Thyroid gland (tissue), 4 donors: ENCODE data around the gene HLCS. TPM values are rescaled to one million over a fixed set of nuclear protein-coding genes. Genes with fewer than 3 reads are reported as not detected.

Experiments used
- DNase-seq, 2 donors: peaks; one replicate each; pipeline ENCODE4 v3.0.0-alpha.2; 2019
- H3K27ac ChIP-seq, 3 donors: fragments of 200-600 bp; sonication (generic); 1 replicate in 2 of 3; 2 replicates in 1 of 3; pipeline ENCODE4 v1.5.1; 2016 to 2019; ENCODE audit warnings: mild to moderate bottlenecking in 1 of 3, moderate library complexity in 1 of 3
- H3K27me3 ChIP-seq: fragments of 200-600 bp; sonication (generic); one replicate; pipeline ENCODE4 v1.5.1; 2019
- H3K36me3 ChIP-seq, 2 donors: fragments of 200-600 bp; sonication (generic); one replicate each; pipeline ENCODE4 v1.5.1; 2016 to 2019
- H3K4me1 ChIP-seq, 2 donors: fragments of 200-600 bp; sonication (generic); one replicate each; pipeline ENCODE4 v1.5.1; 2017 to 2019
- H3K4me3 ChIP-seq, 3 donors: fragments of 200-600 bp; sonication (generic); replicated peaks in 1 of 3; 1 replicate in 2 of 3; 2 replicates in 1 of 3; pipeline ENCODE4 v1.5.1; 2016; ENCODE audit warnings: mild to moderate bottlenecking in 1 of 3
- H3K9me3 ChIP-seq: fragments of 200-600 bp; sonication (generic); one replicate; pipeline ENCODE4 v1.5.1; 2017
- POLR2A ChIP-seq, 2 donors: fragments of 450-650 bp; IDR thresholded peaks; one replicate each; pipeline ENCODE4 v1.6.1; 2017; ENCODE audit warnings: antibody characterized with exemption in 2 of 2, mild to moderate bottlenecking in 2 of 2, moderate library complexity in 1 of 2
- WGBS, 2 donors: methylation state at CpG; one replicate each; pipeline ENCODE4 v1.1.5; 2017; 5-methylcytosine and 5-hydroxymethylcytosine counted together
- intact Hi-C: fragments of 100-400 bp; cut with DNase I; formaldehyde crosslinking; loops from one replicate; pipeline ENCODE4 v1.15.1; 2023
- total RNA-seq, 4 donors: library from RNA; depleted of rRNA; stranded (reverse); fragments of >200 nt; gene quantifications; one replicate each; pipeline ENCODE4 v1.2.3, GENCODE V29; 2016
- TF ChIP-seq, protein P1 (sequence below), 6 experiments: fragments of 200-600 bp in 3 of 6; fragments of 450-650 bp in 3 of 6; sonication (generic) in 3 of 6; IDR thresholded peaks; one replicate each; pipeline ENCODE4 v1.5.1; 2016 to 2019; ENCODE audit warnings: antibody characterized with exemption in 6 of 6, mild to moderate bottlenecking in 2 of 6, inconsistent platforms in 1 of 6, moderate library complexity in 1 of 6

HLCS gene
- total RNA-seq, 4 donors from 2014 or later = 34.2 to 70.7 (median 43.4) TPM

- no peak for DNase-seq
- no peaks in the 10 kb centered on the region for H3K27me3 ChIP-seq
- no peaks in the 10 kb centered on the region for H3K36me3 ChIP-seq
- no peaks in the 10 kb centered on the region for H3K9me3 ChIP-seq
- WGBS, 2 donors = 96% methylated on average over 8 of the region's 8 CpGs
- peaks cover 0 to 5% of the 10 kb centered on the region in 2 donors for H3K4me1 ChIP-seq
- H3K4me3 ChIP-seq = no peak overlapping the region
- intact Hi-C loops = no loop called here
- no peak overlapping the region for H3K27ac ChIP-seq
- TF ChIP-seq, protein P1, sequence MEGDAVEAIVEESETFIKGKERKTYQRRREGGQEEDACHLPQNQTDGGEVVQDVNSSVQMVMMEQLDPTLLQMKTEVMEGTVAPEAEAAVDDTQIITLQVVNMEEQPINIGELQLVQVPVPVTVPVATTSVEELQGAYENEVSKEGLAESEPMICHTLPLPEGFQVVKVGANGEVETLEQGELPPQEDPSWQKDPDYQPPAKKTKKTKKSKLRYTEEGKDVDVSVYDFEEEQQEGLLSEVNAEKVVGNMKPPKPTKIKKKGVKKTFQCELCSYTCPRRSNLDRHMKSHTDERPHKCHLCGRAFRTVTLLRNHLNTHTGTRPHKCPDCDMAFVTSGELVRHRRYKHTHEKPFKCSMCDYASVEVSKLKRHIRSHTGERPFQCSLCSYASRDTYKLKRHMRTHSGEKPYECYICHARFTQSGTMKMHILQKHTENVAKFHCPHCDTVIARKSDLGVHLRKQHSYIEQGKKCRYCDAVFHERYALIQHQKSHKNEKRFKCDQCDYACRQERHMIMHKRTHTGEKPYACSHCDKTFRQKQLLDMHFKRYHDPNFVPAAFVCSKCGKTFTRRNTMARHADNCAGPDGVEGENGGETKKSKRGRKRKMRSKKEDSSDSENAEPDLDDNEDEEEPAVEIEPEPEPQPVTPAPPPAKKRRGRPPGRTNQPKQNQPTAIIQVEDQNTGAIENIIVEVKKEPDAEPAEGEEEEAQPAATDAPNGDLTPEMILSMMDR (IDR thresholded peaks at IDR 0.05) = no peak
- TF ChIP-seq POLR2A (IDR thresholded peaks at IDR 0.05) = no peak
These were observed 159.0 kb downstream of the HLCS start for GRCh38 chr21:36807422-36807928.

- H3K9me3 ChIP-seq = no peaks in the 10 kb centered on the region
- no peak overlapping the region for H3K4me3 ChIP-seq
- DNase-seq = no peak
- H3K4me1 ChIP-seq = peaks cover 0 to 5% of the 10 kb centered on the region in 2 donors
- 95 to 96% methylated on average over 4 of the region's 4 CpGs for WGBS, 2 donors
- no peaks in the 10 kb centered on the region for H3K36me3 ChIP-seq
- H3K27ac ChIP-seq = no peak overlapping the region
- intact Hi-C loops = no loop called here
- TF ChIP-seq POLR2A (IDR thresholded peaks at IDR 0.05) = no peak
- TF ChIP-seq, protein P1 (IDR thresholded peaks at IDR 0.05) = no peak
- H3K27me3 ChIP-seq = no peaks in the 10 kb centered on the region
These were observed 160.4 kb downstream of the HLCS start for GRCh38 chr21:36806103-36806502.

DNA sequence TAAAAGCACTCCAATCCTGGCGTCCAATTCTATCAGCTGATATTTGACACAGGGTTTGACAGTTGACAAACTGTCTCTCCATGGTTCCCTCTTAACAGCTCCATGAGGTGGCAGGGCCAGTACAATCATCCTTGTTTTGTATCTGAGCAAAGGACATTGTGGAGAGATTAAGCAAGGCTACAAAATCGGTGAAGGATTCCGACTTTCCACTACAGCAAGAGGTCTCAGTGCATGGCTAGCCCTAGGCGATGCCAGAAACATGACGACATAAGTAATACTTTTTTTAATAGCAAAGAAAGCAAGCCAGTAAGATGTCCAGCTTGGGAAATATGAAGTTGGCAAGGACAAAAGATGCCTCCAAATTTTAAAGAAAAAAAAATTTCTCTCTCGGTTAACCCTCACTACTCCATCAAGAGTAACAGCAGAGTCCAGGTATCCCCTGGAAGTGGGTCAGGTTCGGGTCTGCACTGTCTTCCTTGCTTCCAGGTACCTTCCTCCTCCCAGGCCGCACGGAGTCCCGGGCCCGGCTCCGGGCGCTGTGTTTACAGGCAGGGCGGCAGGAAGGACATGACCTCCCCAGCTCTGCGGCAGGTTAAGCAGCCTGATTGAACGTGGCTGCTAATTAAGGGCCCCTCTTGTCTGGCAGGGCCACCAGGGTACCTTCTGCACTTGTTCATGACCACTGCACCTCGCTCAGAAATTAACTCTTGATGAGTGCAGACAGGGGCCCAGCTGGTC, 161.4 kb downstream of the HLCS start:
- TF ChIP-seq, protein P1 (IDR thresholded peaks at IDR 0.05) = no peak
- no peak for TF ChIP-seq POLR2A (IDR thresholded peaks at IDR 0.05)
- WGBS, 2 donors = 88 to 91% methylated on average over 16 to 17 of the region's 17 CpGs
- Histone ChIP-seq H3K9me3 (no peaks in the 10 kb centered on the region), H3K36me3 (no peaks in the 10 kb centered on the region), H3K4me3 (no peak overlapping the region), H3K27ac (no peak overlapping the region), H3K27me3 (no peaks in the 10 kb centered on the region), H3K4me1 (peaks cover 0 to 5% of the 10 kb centered on the region in 2 donors)
- DNase-seq = no peak
- intact Hi-C loops = no loop called here

DNA sequence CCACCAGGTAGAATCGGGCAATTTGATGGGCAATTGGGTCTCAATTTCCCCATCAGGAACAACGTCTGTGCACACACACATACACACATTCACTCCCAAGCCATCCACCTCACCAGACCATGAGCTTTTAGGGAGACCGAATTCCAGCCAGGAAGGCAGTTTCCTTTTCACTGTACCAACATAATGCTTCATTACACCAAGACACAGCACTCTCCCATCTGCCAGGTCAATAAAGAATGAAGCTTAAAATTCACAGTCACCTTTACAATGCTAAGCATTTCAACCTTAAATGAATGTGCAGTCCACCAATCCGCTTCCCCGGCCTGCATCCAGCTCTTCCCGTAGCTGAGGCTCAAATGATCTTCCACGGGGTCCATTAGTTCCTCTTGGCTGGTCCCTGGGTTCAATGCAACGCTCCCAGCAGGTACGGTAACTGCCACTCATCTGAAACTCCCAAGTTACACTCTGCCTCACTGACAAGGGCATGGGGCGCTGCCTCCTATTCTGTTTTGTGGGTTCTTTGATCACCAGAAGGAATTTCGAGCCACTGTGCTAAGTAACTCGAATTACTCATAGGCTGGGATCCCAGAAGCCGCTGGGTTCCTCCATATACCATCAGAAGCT, 162.5 kb downstream of the HLCS start:
- Histone ChIP-seq H3K27ac (no peak overlapping the region), H3K4me1 (peaks cover 0 to 5% of the 10 kb centered on the region in 2 donors), H3K4me3 (no peak overlapping the region), H3K27me3 (no peaks in the 10 kb centered on the region), H3K36me3 (no peaks in the 10 kb centered on the region), H3K9me3 (no peaks in the 10 kb centered on the region)
- intact Hi-C loops = no loop called here
- no peak for TF ChIP-seq POLR2A (IDR thresholded peaks at IDR 0.05)
- TF ChIP-seq, protein P1 (IDR thresholded peaks at IDR 0.05) = no peak
- WGBS, 2 donors = 70 to 77% methylated on average over 10 to 13 of the region's 13 CpGs
- peak; percentile 23 to 27 for DNase-seq
